ENCODE measurements around the gene P2RX5. TPM values are rescaled to one million over a fixed set of nuclear protein-coding genes. Genes with fewer than 3 reads are reported as not detected.

Gene P2RX5
- total RNA-seq, 1 donor from 2014 or later: 2.5 TPM

GRCh38 chr17:3669548-3669947 is 26.4 kb downstream of the P2RX5 start:
- no peak for TF ChIP-seq CTCF (IDR thresholded peaks at IDR 0.05)
- no peak for ATAC-seq
- H3K4me3 ChIP-seq: peak overlapping the region; percentile 93
- H3K27me3 ChIP-seq (ENCODE audit: low read depth): no peaks in the 10 kb centered on the region
- H3K27ac ChIP-seq: peak overlapping the region; percentile 96
- H3K36me3 ChIP-seq: peaks cover 5% of the 10 kb centered on the region
- DNase-seq: no peak
- intact Hi-C loops (cut with DNase I): no loop called here
- peaks cover 36% of the 10 kb centered on the region for H3K4me1 ChIP-seq
- no peaks in the 10 kb centered on the region for H3K9me3 ChIP-seq

GRCh38 chr17:3669085-3669347 is 26.9 kb downstream of the P2RX5 start:
- intact Hi-C loops (cut with DNase I): no loop called here

GRCh38 chr17:3668279-3669084 is 27.5 kb downstream of the P2RX5 start, which contains the start of the genes EMC6 and TAX1BP3:
TSS of gene EMC6 (plus strand) at chr17:3668812. CDS start at chr17:3669147, 335 bp downstream.
TSS of gene TAX1BP3 (minus strand) at chr17:3668578. CDS start at chr17:3668526, 52 bp downstream.
- H3K9me3 ChIP-seq: no peaks in the 10 kb centered on the region
- DNase-seq (peak; percentile 99), ATAC-seq (peak; percentile 97)
- peak within 1 kb of the TSS; percentile 96 for H3K27ac ChIP-seq
- peak within 1 kb of the TSS; percentile 93 for H3K4me3 ChIP-seq
- TF ChIP-seq CTCF (IDR thresholded peaks at IDR 0.05): no peak
- H3K27me3 ChIP-seq (ENCODE audit: low read depth): no peaks in the 10 kb centered on the region
- intact Hi-C loops (cut with DNase I): no loop called here
- peaks cover 36% of the 10 kb centered on the region for H3K4me1 ChIP-seq
- peaks cover 16% of the 10 kb centered on the region for H3K36me3 ChIP-seq

More at GRCh38 chr17:3669085-3669347, 26.9 kb downstream of the P2RX5 start:
- peaks cover 10% of the 10 kb centered on the region for H3K36me3 ChIP-seq
- peak overlapping the region; percentile 96 for H3K27ac ChIP-seq
- ATAC-seq (no peak), DNase-seq (no peak)
- no peaks in the 10 kb centered on the region for H3K27me3 ChIP-seq (ENCODE audit: low read depth)
- peak overlapping the region; percentile 93 for H3K4me3 ChIP-seq
- no peaks in the 10 kb centered on the region for H3K9me3 ChIP-seq
- no peak for TF ChIP-seq CTCF (IDR thresholded peaks at IDR 0.05)
- peaks cover 36% of the 10 kb centered on the region for H3K4me1 ChIP-seq

GRCh38 chr17:3667366-3668278 is 28.3 kb downstream of the P2RX5 start:
- peak overlapping the region; percentile 93 for H3K4me3 ChIP-seq
- ATAC-seq: peak; percentile 90 to 92
- H3K9me3 ChIP-seq: no peaks in the 10 kb centered on the region
- H3K27me3 ChIP-seq (ENCODE audit: low read depth): no peaks in the 10 kb centered on the region
- peak; percentile 15 for TF ChIP-seq CTCF (IDR thresholded peaks at IDR 0.05)
- peak; percentile 92 for DNase-seq
- intact Hi-C loops (cut with DNase I): no loop called here
- H3K36me3 ChIP-seq: peaks cover 24% of the 10 kb centered on the region
- peak overlapping the region; percentile 96 for H3K27ac ChIP-seq
- peaks cover 36% of the 10 kb centered on the region for H3K4me1 ChIP-seq

GRCh38 chr17:3666516-3666915 is 29.4 kb downstream of the P2RX5 start:
- Histone ChIP-seq H3K27ac (peak overlapping the region; percentile 96), H3K4me3 (peak overlapping the region; percentile 93)

More at GRCh38 chr17:3666516-3666915, 29.4 kb downstream of the P2RX5 start:
- no peaks in the 10 kb centered on the region for H3K27me3 ChIP-seq (ENCODE audit: low read depth)
- ATAC-seq: no peak
- peaks cover 36% of the 10 kb centered on the region for H3K36me3 ChIP-seq
- no peaks in the 10 kb centered on the region for H3K9me3 ChIP-seq
- H3K4me1 ChIP-seq: peaks cover 36% of the 10 kb centered on the region
- no peak for TF ChIP-seq CTCF (IDR thresholded peaks at IDR 0.05)
- DNase-seq: no peak
- intact Hi-C loops (cut with DNase I): no loop called here

Data from lower lobe of right lung (tissue), 2 donors.